A172 (cell line): ENCODE data around the gene CCT4. TPM values are rescaled to one million over a fixed set of nuclear protein-coding genes. Genes with fewer than 3 reads are reported as not detected.
A peak's percentile ranks its signal among the peaks of the same experiment; 100 is the strongest.
"Not testable (repeated sequence)": the region's sequence is repeated elsewhere in the genome, so short reads cannot be mapped to it uniquely, and the experiment has no call there.

Experiments used
- DNase-seq: peaks from one replicate; pipeline ENCODE4 v3.0.0-alpha.2; 2015; ENCODE audit warnings: low spot score
- total RNA-seq: library from RNA; depleted of rRNA; stranded (reverse); fragments of >200 nt; shearing (Covaris generic); gene quantifications from 2 replicates; pipeline ENCODE4 v1.2.3, GENCODE V29; 2014; rRNA removed

The CCT4 gene
- 402 and 428 TPM in 2 replicates for total RNA-seq

- peak; percentile 70 for DNase-seq
Measured at GRCh38 chr2:61888267-61889055, at the start of gene CCT4. Gene CCT4, minus strand, starts transcription at chr2:61888656. Its CDS starts 149 bp downstream, at chr2:61888507.

GRCh38 chr2:61937886-61938285 lies 49.4 kb upstream of the CCT4 start:
- DNase-seq, result no peak

- no peak for DNase-seq
Measured at GRCh38 chr2:61937098-61937497, 48.6 kb upstream of the CCT4 start.

GRCh38 chr2:61928826-61929461 lies 40.5 kb upstream of the CCT4 start:
- DNase-seq, result peak; percentile 50

GRCh38 chr2:61926531-61927477 lies 38.3 kb upstream of the CCT4 start:
- no peak for DNase-seq

- DNase-seq, result no peak
Measured at GRCh38 chr2:61924895-61925663, 36.6 kb upstream of the CCT4 start.

GRCh38 chr2:61922714-61923113 lies 34.3 kb upstream of the CCT4 start:
- no peak for DNase-seq

- DNase-seq, result no peak
Measured at GRCh38 chr2:61920548-61920947, 32.1 kb upstream of the CCT4 start.

GRCh38 chr2:61914794-61915193 lies 26.3 kb upstream of the CCT4 start:
- DNase-seq, result not testable (repeated sequence)

GRCh38 chr2:61911510-61911909 lies 23.1 kb upstream of the CCT4 start:
- no peak for DNase-seq

GRCh38 chr2:61910603-61911002 lies 22.1 kb upstream of the CCT4 start:
- no peak for DNase-seq

GRCh38 chr2:61909116-61909515 lies 20.7 kb upstream of the CCT4 start:
- no peak for DNase-seq

- DNase-seq, result no peak
Measured at GRCh38 chr2:61906186-61906470, 17.7 kb upstream of the CCT4 start.

- DNase-seq, result peak; percentile 33
Measured at GRCh38 chr2:61905372-61906185, 17.1 kb upstream of the CCT4 start, which contains the start of gene COMMD1. Gene COMMD1, plus strand, starts transcription at chr2:61905674. Its CDS starts 5 bp downstream, at chr2:61905679.

- no peak for DNase-seq
Measured at GRCh38 chr2:61900281-61900680, 11.8 kb upstream of the CCT4 start.

- DNase-seq, result peak; percentile 36
Measured at GRCh38 chr2:61898810-61899209, 10.4 kb upstream of the CCT4 start.

- peak; percentile 39 for DNase-seq
Measured at GRCh38 chr2:61887717-61888266, 664 bp downstream of the CCT4 start.

GRCh38 chr2:61885896-61886603 lies 2.4 kb downstream of the CCT4 start:
- DNase-seq, result no peak

GRCh38 chr2:61882850-61883249 lies 5.6 kb downstream of the CCT4 start:
- DNase-seq, result no peak

- DNase-seq, result not testable (repeated sequence)
Measured at GRCh38 chr2:61879351-61879750, 9.1 kb downstream of the CCT4 start.
